Type B pancreatic cell (in vitro differentiated cells): Measurements from ENCODE around the gene TRPV3. TPM values are rescaled to one million over a fixed set of nuclear protein-coding genes. Genes with fewer than 3 reads are reported as not detected.

Experiments used
- DNase-seq: peaks from one replicate; pipeline ENCODE4 v3.0.0; 2021; ENCODE audit warnings: mixed read lengths; ENCODE audit not compliant: unreplicated experiment; ENCODE audit errors: extremely low spot score
- H3K27ac Mint-ChIP-seq: 2 replicates; pipeline ENCODE4 v1.8.0; 2021; ENCODE audit warnings: mild to moderate bottlenecking, mixed read lengths
- H3K27me3 Mint-ChIP-seq: 2 replicates; pipeline ENCODE4 v1.8.0; 2021; ENCODE audit warnings: mixed read lengths
- H3K36me3 Mint-ChIP-seq: 2 replicates; pipeline ENCODE4 v1.8.0; 2021; ENCODE audit warnings: mixed read lengths
- H3K4me1 Mint-ChIP-seq: one replicate; pipeline ENCODE4 v1.8.0; 2021; ENCODE audit warnings: mixed read lengths; ENCODE audit not compliant: unreplicated experiment
- H3K4me3 Mint-ChIP-seq: 2 replicates; pipeline ENCODE4 v1.8.0; 2021; ENCODE audit warnings: mild to moderate bottlenecking, mixed read lengths
- H3K9me3 Mint-ChIP-seq: 2 replicates; pipeline ENCODE4 v1.8.0; 2021; ENCODE audit warnings: mixed read lengths
- total RNA-seq: library from RNA; stranded (reverse); gene quantifications from 2 replicates; pipeline ENCODE4 v1.2.1, GENCODE V29; 2021; ENCODE audit warnings: low replicate concordance
- TF ChIP-seq, protein P1 (sequence below): fragments of 200-600 bp; sonication (generic); conservative IDR thresholded peaks from 2 replicates; pipeline ENCODE4 v1.5.0; 2021; ENCODE audit warnings: antibody characterized with exemption, mild to moderate bottlenecking

TRPV3 gene
- total RNA-seq, 1 donor from 2014 or later: 2.3 TPM

DNA sequence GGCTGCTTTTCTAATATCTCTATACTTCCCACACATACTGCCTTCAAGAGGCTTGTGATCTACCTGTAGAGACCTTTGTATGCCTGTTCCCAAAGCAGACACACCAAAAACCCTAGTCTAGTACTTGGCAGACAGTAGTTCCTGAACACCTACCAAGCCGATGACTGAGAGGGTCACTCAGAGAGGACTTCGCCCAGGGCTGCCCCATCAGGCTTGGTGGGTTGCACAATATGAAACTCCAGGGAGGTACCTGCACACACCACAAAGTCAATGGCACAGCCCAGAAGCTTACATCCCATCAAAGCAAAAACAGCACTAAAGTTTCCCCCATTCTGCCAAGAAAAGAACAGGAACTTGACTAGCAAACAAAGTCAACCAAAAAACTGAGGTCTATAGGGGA lies 51.6 kb downstream of the TRPV3 start:
- TF ChIP-seq, protein P1, sequence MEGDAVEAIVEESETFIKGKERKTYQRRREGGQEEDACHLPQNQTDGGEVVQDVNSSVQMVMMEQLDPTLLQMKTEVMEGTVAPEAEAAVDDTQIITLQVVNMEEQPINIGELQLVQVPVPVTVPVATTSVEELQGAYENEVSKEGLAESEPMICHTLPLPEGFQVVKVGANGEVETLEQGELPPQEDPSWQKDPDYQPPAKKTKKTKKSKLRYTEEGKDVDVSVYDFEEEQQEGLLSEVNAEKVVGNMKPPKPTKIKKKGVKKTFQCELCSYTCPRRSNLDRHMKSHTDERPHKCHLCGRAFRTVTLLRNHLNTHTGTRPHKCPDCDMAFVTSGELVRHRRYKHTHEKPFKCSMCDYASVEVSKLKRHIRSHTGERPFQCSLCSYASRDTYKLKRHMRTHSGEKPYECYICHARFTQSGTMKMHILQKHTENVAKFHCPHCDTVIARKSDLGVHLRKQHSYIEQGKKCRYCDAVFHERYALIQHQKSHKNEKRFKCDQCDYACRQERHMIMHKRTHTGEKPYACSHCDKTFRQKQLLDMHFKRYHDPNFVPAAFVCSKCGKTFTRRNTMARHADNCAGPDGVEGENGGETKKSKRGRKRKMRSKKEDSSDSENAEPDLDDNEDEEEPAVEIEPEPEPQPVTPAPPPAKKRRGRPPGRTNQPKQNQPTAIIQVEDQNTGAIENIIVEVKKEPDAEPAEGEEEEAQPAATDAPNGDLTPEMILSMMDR: no peak
- Mint-ChIP-seq H3K4me1 (no peaks in the 10 kb centered on the region), H3K36me3 (no peaks in the 10 kb centered on the region), H3K9me3 (peaks cover 3% of the 10 kb centered on the region), H3K27ac (no peak overlapping the region), H3K4me3 (no peak overlapping the region), H3K27me3 (no peaks in the 10 kb centered on the region)
- no peak for DNase-seq

DNA sequence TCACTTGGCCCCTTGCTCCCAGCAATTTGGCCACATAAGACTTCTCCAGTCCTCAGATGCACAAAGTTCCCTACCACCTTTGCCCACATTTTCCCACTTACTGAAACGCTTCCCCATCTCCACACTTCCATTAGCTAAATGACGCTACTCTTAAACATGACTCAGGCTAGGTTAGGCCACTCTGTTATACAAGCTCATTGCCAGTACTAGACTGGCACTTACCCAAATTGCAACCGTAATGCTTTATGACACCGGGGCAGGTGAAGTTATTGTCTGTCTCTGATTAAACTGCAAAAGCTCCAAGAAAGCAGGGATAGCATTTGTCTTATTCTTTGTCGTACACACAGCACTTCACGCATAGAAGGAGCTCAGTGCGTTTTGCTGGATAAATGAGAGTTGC lies 52.6 kb downstream of the TRPV3 start:
- DNase-seq: no peak
- H3K27ac Mint-ChIP-seq: no peak overlapping the region
- peaks cover 7% of the 10 kb centered on the region for H3K9me3 Mint-ChIP-seq
- H3K36me3 Mint-ChIP-seq: no peaks in the 10 kb centered on the region
- TF ChIP-seq, protein P1: no peak
- no peak overlapping the region for H3K4me3 Mint-ChIP-seq
- H3K4me1 Mint-ChIP-seq: no peaks in the 10 kb centered on the region
- H3K27me3 Mint-ChIP-seq: no peaks in the 10 kb centered on the region

DNA sequence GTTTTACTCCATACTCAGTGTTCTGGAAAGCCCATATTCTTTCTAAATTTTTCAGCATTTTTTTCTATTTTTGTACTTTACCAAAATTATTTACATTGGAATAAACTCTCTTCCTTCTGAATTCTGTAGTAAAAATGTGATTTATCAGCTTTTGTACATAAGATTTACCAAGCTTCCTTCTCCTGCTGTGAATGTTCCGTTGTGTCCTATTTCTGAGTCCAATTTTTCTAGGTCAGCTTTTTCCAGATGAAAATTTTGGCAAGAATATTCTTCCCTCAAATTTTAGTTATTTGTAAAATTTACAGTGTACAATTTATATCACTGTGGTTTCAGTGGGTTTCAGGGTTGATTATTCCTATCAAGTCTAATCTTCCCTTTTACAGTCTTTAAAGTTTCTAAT lies 54.3 kb downstream of the TRPV3 start:
- H3K4me3 Mint-ChIP-seq: no peak overlapping the region
- no peak overlapping the region for H3K27ac Mint-ChIP-seq
- H3K4me1 Mint-ChIP-seq: no peaks in the 10 kb centered on the region
- no peaks in the 10 kb centered on the region for H3K27me3 Mint-ChIP-seq
- DNase-seq: no peak
- no peaks in the 10 kb centered on the region for H3K36me3 Mint-ChIP-seq
- H3K9me3 Mint-ChIP-seq: peaks cover 7% of the 10 kb centered on the region
- TF ChIP-seq, protein P1: no peak

DNA sequence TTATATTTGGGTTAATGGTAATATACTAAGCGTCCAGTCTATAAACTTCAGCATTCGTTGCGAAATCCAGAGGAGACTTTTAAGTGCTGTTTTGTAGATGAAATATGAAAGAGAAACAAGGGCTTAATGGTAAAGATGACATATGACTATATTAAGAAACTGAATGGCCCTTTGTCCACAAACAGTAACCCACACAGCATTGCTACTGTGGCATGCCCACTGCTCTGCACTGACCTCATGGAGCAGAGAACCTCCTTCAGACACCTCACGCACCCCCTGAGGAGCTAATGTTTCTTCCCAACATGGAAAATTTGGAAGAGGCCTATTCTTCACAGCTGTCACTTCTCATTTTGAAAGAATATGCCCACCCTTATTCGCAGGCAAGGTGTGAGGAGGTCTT lies 55.1 kb downstream of the TRPV3 start:
- peaks cover 7% of the 10 kb centered on the region for H3K9me3 Mint-ChIP-seq
- no peaks in the 10 kb centered on the region for H3K4me1 Mint-ChIP-seq
- H3K36me3 Mint-ChIP-seq: no peaks in the 10 kb centered on the region
- TF ChIP-seq, protein P1: no peak
- H3K27me3 Mint-ChIP-seq: no peaks in the 10 kb centered on the region
- no peak overlapping the region for H3K27ac Mint-ChIP-seq
- DNase-seq: no peak
- no peak overlapping the region for H3K4me3 Mint-ChIP-seq

DNA sequence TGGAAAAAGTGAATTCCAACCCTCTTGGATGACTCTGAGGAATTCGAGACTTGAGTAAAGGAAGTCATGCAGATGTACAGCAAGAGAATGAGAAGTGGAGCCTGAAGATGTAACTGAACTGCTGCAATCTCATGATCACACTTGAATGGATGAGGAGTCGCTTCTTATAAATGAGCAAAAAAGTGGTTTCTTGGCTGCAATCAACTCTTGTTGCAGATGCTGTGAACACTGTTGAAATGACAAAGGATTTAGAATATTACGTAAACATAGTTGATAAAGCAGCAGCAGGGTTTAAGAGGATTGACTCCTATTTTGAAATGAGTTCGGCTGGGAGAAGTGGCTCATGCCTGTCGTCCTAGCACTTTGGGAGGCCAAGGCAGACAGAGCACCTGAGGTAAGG lies 56.3 kb downstream of the TRPV3 start:
- Mint-ChIP-seq H3K27ac (no peak overlapping the region), H3K4me3 (no peak overlapping the region), H3K9me3 (peaks cover 7% of the 10 kb centered on the region), H3K36me3 (no peaks in the 10 kb centered on the region), H3K27me3 (no peaks in the 10 kb centered on the region), H3K4me1 (no peaks in the 10 kb centered on the region)
- no peak for DNase-seq
- TF ChIP-seq, protein P1: no peak

DNA sequence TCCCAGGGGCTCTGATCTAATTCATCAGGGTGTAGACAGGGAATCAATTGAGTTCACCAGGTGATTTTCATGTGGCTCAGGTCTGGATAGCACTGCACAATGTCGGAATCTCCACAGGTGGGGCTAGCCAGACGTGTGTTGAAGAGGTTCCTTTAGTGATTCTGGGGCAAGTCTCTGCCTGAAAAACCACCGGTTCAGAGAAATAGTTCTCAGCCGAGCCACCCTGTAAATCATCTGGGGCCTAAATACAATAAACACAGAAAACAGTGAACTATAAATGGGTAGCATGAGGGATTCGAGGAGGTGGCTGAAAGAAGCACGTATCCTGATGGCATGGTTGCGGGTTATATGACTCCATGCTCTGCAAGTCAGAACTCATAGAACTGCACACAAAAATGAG lies 60.5 kb downstream of the TRPV3 start:
- TF ChIP-seq, protein P1: no peak
- DNase-seq: no peak
- H3K27me3 Mint-ChIP-seq: no peaks in the 10 kb centered on the region
- H3K4me3 Mint-ChIP-seq: no peak overlapping the region
- H3K9me3 Mint-ChIP-seq: peaks cover 7% of the 10 kb centered on the region
- H3K4me1 Mint-ChIP-seq: no peaks in the 10 kb centered on the region
- H3K36me3 Mint-ChIP-seq: no peaks in the 10 kb centered on the region
- no peak overlapping the region for H3K27ac Mint-ChIP-seq
